GM23338 (cell line): Measurements from ENCODE around the gene HYAL1.

Experiments
- EZH2 ChIP-seq: fragments of 200-600 bp; sonication (generic); IDR thresholded peaks from one replicate; pipeline ENCODE4 v1.8.0; 2017; ENCODE audit warnings: antibody characterized with exemption, mild to moderate bottlenecking, low read depth; ENCODE audit not compliant: unreplicated experiment
- JUNB ChIP-seq: IDR thresholded peaks from one replicate; pipeline ENCODE4 v1.6.1; 2016; ENCODE audit warnings: antibody characterized with exemption; ENCODE audit not compliant: unreplicated experiment
- NANOG ChIP-seq: IDR thresholded peaks from 2 replicates; pipeline ENCODE4 v1.6.1; 2016; ENCODE audit warnings: antibody characterized with exemption, borderline replicate concordance
- POLR2AphosphoS5 ChIP-seq: IDR thresholded peaks from 2 replicates; pipeline ENCODE4 v1.6.1; 2016; ENCODE audit warnings: antibody characterized with exemption, low read depth
- ZNF114 ChIP-seq: fragments of 250-450 bp; sonication (Bioruptor Pico); IDR thresholded peaks from 2 replicates; pipeline ENCODE4 v1.5.0; 2020; ENCODE audit warnings: mild to moderate bottlenecking, moderate library complexity
- TF ChIP-seq, protein P1 (sequence below), 2 experiments: fragments of 200-600 bp in 1 of 2; sonication (generic) in 1 of 2; conservative IDR thresholded peaks; 2 replicates each; pipeline versions ENCODE4 v1.5.1 to v1.6.1; 2016 to 2017; ENCODE audit warnings: antibody characterized with exemption in 2 of 2, low read depth in 2 of 2, mild to moderate bottlenecking in 2 of 2, moderate library complexity in 1 of 2
- TF ChIP-seq, protein P2 (sequence below): fragments of 250-450 bp; sonication (Bioruptor Pico); IDR thresholded peaks from 2 replicates; pipeline ENCODE4 v1.5.0; 2020; ENCODE audit warnings: mild to moderate bottlenecking, moderate library complexity
- TF ChIP-seq, protein P3 (sequence below): IDR thresholded peaks from one replicate; pipeline ENCODE4 v1.6.1; 2018; ENCODE audit warnings: antibody characterized with exemption; ENCODE audit not compliant: unreplicated experiment

DNA sequence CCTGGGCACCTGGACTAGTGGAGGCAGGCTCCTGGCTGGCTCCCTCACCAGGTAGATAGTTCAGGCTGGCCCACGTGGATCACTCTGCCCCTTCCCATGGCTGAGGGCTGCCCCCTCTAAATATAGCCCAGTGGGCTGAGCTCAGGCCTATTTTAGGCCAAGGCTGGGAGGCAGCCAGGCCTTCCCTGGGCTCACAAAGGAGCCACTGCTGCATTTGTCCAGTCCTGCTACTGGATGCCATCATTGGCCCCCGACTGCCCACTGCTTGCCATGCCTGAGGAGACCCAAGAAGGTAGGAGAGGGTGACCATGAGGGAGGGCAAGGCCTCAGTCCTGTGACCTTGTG is 24.5 kb downstream of the HYAL1 start, which contains the start of gene LSMEM2:
- TF ChIP-seq, protein P1, sequence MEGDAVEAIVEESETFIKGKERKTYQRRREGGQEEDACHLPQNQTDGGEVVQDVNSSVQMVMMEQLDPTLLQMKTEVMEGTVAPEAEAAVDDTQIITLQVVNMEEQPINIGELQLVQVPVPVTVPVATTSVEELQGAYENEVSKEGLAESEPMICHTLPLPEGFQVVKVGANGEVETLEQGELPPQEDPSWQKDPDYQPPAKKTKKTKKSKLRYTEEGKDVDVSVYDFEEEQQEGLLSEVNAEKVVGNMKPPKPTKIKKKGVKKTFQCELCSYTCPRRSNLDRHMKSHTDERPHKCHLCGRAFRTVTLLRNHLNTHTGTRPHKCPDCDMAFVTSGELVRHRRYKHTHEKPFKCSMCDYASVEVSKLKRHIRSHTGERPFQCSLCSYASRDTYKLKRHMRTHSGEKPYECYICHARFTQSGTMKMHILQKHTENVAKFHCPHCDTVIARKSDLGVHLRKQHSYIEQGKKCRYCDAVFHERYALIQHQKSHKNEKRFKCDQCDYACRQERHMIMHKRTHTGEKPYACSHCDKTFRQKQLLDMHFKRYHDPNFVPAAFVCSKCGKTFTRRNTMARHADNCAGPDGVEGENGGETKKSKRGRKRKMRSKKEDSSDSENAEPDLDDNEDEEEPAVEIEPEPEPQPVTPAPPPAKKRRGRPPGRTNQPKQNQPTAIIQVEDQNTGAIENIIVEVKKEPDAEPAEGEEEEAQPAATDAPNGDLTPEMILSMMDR (conservative IDR thresholded peaks at IDR 0.05; ENCODE audit: low read depth in 2 of 2) = no peak
- TF ChIP-seq JUNB = no peak
- TF ChIP-seq POLR2AphosphoS5 = no peak
- TF ChIP-seq EZH2 = no peak
- TF ChIP-seq, protein P2, sequence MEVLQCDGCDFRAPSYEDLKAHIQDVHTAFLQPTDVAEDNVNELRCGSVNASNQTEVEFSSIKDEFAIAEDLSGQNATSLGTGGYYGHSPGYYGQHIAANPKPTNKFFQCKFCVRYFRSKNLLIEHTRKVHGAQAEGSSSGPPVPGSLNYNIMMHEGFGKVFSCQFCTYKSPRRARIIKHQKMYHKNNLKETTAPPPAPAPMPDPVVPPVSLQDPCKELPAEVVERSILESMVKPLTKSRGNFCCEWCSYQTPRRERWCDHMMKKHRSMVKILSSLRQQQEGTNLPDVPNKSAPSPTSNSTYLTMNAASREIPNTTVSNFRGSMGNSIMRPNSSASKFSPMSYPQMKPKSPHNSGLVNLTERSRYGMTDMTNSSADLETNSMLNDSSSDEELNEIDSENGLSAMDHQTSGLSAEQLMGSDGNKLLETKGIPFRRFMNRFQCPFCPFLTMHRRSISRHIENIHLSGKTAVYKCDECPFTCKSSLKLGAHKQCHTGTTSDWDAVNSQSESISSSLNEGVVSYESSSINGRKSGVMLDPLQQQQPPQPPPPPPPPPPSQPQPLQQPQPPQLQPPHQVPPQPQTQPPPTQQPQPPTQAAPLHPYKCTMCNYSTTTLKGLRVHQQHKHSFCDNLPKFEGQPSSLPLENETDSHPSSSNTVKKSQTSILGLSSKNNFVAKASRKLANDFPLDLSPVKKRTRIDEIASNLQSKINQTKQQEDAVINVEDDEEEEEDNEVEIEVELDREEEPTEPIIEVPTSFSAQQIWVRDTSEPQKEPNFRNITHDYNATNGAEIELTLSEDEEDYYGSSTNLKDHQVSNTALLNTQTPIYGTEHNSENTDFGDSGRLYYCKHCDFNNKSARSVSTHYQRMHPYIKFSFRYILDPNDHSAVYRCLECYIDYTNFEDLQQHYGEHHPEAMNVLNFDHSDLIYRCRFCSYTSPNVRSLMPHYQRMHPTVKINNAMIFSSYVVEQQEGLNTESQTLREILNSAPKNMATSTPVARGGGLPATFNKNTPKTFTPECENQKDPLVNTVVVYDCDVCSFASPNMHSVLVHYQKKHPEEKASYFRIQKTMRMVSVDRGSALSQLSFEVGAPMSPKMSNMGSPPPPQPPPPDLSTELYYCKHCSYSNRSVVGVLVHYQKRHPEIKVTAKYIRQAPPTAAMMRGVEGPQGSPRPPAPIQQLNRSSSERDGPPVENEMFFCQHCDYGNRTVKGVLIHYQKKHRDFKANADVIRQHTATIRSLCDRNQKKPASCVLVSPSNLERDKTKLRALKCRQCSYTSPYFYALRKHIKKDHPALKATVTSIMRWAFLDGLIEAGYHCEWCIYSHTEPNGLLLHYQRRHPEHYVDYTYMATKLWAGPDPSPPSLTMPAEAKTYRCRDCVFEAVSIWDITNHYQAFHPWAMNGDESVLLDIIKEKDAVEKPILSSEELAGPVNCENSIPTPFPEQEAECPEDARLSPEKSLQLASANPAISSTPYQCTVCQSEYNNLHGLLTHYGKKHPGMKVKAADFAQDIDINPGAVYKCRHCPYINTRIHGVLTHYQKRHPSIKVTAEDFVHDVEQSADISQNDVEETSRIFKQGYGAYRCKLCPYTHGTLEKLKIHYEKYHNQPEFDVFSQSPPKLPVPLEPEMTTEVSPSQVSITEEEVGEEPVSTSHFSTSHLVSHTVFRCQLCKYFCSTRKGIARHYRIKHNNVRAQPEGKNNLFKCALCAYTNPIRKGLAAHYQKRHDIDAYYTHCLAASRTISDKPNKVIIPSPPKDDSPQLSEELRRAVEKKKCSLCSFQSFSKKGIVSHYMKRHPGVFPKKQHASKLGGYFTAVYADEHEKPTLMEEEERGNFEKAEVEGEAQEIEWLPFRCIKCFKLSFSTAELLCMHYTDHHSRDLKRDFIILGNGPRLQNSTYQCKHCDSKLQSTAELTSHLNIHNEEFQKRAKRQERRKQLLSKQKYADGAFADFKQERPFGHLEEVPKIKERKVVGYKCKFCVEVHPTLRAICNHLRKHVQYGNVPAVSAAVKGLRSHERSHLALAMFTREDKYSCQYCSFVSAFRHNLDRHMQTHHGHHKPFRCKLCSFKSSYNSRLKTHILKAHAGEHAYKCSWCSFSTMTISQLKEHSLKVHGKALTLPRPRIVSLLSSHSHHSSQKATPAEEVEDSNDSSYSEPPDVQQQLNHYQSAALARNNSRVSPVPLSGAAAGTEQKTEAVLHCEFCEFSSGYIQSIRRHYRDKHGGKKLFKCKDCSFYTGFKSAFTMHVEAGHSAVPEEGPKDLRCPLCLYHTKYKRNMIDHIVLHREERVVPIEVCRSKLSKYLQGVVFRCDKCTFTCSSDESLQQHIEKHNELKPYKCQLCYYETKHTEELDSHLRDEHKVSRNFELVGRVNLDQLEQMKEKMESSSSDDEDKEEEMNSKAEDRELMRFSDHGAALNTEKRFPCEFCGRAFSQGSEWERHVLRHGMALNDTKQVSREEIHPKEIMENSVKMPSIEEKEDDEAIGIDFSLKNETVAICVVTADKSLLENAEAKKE (CRISPR knock-in tag) = no peak
- no peak for TF ChIP-seq ZNF114 (CRISPR knock-in tag)
- no peak for TF ChIP-seq NANOG
- TF ChIP-seq, protein P3, sequence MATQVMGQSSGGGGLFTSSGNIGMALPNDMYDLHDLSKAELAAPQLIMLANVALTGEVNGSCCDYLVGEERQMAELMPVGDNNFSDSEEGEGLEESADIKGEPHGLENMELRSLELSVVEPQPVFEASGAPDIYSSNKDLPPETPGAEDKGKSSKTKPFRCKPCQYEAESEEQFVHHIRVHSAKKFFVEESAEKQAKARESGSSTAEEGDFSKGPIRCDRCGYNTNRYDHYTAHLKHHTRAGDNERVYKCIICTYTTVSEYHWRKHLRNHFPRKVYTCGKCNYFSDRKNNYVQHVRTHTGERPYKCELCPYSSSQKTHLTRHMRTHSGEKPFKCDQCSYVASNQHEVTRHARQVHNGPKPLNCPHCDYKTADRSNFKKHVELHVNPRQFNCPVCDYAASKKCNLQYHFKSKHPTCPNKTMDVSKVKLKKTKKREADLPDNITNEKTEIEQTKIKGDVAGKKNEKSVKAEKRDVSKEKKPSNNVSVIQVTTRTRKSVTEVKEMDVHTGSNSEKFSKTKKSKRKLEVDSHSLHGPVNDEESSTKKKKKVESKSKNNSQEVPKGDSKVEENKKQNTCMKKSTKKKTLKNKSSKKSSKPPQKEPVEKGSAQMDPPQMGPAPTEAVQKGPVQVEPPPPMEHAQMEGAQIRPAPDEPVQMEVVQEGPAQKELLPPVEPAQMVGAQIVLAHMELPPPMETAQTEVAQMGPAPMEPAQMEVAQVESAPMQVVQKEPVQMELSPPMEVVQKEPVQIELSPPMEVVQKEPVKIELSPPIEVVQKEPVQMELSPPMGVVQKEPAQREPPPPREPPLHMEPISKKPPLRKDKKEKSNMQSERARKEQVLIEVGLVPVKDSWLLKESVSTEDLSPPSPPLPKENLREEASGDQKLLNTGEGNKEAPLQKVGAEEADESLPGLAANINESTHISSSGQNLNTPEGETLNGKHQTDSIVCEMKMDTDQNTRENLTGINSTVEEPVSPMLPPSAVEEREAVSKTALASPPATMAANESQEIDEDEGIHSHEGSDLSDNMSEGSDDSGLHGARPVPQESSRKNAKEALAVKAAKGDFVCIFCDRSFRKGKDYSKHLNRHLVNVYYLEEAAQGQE = no peak
